H1 (cell line): ENCODE measurements around the gene S100A8. TPM values are rescaled to one million over a fixed set of nuclear protein-coding genes. Genes with fewer than 3 reads are reported as not detected.

Source experiments
- CBX5 ChIP-seq: fragments of 300-800, 300-1000 bp; sonication (generic); IDR thresholded peaks from 2 replicates; pipeline ENCODE4 v1.7.1; 2016; ENCODE audit warnings: antibody characterized with exemption, low read length, low read depth
- CHD1 ChIP-seq: IDR thresholded peaks from 2 replicates; pipeline ENCODE4 v1.6.1; 2012; ENCODE audit warnings: low read depth, low read length, improper control_type of control experiment
- CTBP2 ChIP-seq: IDR thresholded peaks from 2 replicates; pipeline ENCODE4 v1.7.0; 2011; ENCODE audit warnings: borderline replicate concordance, mild to moderate bottlenecking, moderate library complexity, mixed read lengths, low read length; ENCODE audit not compliant: insufficient read depth, insufficient read length
- EGR1 ChIP-seq: IDR thresholded peaks from 2 replicates; pipeline ENCODE4 v1.6.1; 2011; ENCODE audit warnings: low read depth, low read length, borderline replicate concordance
- EP300 ChIP-seq, 2 experiments: IDR thresholded peaks; 1 replicate in 1 of 2; 2 replicates in 1 of 2; pipeline ENCODE4 v1.6.1; 2011 to 2012; ENCODE audit warnings: low read depth in 2 of 2, low read length in 2 of 2, mild to moderate bottlenecking in 2 of 2, borderline replicate concordance in 1 of 2, inconsistent platforms in 1 of 2, moderate library complexity in 1 of 2
- GTF2F1 ChIP-seq: IDR thresholded peaks from 2 replicates; pipeline ENCODE4 v1.6.1; 2012; ENCODE audit warnings: low read depth, low read length, improper control_type of control experiment, borderline replicate concordance
- RAD21 ChIP-seq, 2 experiments: IDR thresholded peaks in 1 of 2; conservative IDR thresholded peaks in 1 of 2; 2 replicates each; pipeline ENCODE4 v1.6.1; 2011; ENCODE audit warnings: low read depth in 2 of 2, low read length in 2 of 2, improper control_type of control experiment in 1 of 2, inconsistent platforms in 1 of 2, mild to moderate bottlenecking in 1 of 2, moderate library complexity in 1 of 2
- RNF2 ChIP-seq: fragments of 200-900, 300-1000 bp; sonication (generic); IDR thresholded peaks from 2 replicates; pipeline ENCODE4 v1.7.1; 2016; ENCODE audit warnings: borderline replicate concordance, low read depth, mild to moderate bottlenecking, antibody characterized with exemption, low read length; ENCODE audit not compliant: poor library complexity, severe bottlenecking; ENCODE audit errors: missing control alignments
- SIX5 ChIP-seq: IDR thresholded peaks from 2 replicates; pipeline ENCODE4 v1.6.1; 2011; ENCODE audit warnings: mild to moderate bottlenecking, low read depth, low read length
- polyA plus RNA-seq, 7 experiments: library from polyadenylated mRNA; depleted of rRNA in 3 of 7; stranded (reverse) in 5 of 7; unstranded in 2 of 7; fragments of >200 nt in 5 of 7; fragments of 200-250 nt in 2 of 7; gene quantifications; 1 replicate in 5 of 7; 2 replicates in 1 of 7; 4 replicates in 1 of 7; pipeline versions ENCODE4 v1.2.1 to v1.2.3, GENCODE V29; 2011 to 2013; ENCODE audit warnings: missing spikeins in 2 of 7, mixed read lengths in 2 of 7
- total RNA-seq: library from RNA; stranded (reverse); fragmentation: NEBNext Ultra II Directional; extraction: Animal tissue kit (Norgen Biotek cat#: 25700); gene quantifications from 2 replicates; pipeline ENCODE4 v1.2.1, GENCODE V29; 2021
- TF ChIP-seq, protein P1 (sequence below): fragments of 300-600 bp; sonication (generic); IDR thresholded peaks from 2 replicates; pipeline ENCODE4 v1.7.1; 2012; ENCODE audit warnings: low read length, moderate library complexity, mild to moderate bottlenecking, inconsistent platforms; ENCODE audit not compliant: insufficient replicate concordance

Gene S100A8
- total and polyA plus RNA-seq, 2 of the 8 experiments (the other 6 are each of a cell fraction or from before 2014, with no cell fraction given), result not detected

DNA sequence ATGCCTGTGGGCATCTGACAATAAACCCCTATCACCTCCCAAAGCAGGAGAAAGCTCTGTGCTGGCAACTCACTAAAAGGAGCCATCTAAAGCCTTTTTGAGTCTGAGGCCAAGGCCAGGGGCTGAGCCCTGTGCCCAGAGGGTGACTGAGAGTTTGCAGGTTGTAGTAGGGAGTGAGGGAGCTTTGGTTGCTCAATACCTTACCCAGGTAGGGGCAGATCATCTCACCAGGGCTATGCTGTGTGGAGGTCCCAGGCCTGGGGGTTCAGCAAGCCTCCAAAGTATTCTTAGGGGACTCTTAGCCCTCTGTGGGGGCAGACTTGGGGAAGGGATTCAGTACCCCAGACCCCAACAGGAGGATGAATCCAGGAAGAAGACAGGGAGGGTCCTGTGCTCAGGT is 48.4 kb upstream of the S100A8 start (continued):
- TF ChIP-seq, protein P1, sequence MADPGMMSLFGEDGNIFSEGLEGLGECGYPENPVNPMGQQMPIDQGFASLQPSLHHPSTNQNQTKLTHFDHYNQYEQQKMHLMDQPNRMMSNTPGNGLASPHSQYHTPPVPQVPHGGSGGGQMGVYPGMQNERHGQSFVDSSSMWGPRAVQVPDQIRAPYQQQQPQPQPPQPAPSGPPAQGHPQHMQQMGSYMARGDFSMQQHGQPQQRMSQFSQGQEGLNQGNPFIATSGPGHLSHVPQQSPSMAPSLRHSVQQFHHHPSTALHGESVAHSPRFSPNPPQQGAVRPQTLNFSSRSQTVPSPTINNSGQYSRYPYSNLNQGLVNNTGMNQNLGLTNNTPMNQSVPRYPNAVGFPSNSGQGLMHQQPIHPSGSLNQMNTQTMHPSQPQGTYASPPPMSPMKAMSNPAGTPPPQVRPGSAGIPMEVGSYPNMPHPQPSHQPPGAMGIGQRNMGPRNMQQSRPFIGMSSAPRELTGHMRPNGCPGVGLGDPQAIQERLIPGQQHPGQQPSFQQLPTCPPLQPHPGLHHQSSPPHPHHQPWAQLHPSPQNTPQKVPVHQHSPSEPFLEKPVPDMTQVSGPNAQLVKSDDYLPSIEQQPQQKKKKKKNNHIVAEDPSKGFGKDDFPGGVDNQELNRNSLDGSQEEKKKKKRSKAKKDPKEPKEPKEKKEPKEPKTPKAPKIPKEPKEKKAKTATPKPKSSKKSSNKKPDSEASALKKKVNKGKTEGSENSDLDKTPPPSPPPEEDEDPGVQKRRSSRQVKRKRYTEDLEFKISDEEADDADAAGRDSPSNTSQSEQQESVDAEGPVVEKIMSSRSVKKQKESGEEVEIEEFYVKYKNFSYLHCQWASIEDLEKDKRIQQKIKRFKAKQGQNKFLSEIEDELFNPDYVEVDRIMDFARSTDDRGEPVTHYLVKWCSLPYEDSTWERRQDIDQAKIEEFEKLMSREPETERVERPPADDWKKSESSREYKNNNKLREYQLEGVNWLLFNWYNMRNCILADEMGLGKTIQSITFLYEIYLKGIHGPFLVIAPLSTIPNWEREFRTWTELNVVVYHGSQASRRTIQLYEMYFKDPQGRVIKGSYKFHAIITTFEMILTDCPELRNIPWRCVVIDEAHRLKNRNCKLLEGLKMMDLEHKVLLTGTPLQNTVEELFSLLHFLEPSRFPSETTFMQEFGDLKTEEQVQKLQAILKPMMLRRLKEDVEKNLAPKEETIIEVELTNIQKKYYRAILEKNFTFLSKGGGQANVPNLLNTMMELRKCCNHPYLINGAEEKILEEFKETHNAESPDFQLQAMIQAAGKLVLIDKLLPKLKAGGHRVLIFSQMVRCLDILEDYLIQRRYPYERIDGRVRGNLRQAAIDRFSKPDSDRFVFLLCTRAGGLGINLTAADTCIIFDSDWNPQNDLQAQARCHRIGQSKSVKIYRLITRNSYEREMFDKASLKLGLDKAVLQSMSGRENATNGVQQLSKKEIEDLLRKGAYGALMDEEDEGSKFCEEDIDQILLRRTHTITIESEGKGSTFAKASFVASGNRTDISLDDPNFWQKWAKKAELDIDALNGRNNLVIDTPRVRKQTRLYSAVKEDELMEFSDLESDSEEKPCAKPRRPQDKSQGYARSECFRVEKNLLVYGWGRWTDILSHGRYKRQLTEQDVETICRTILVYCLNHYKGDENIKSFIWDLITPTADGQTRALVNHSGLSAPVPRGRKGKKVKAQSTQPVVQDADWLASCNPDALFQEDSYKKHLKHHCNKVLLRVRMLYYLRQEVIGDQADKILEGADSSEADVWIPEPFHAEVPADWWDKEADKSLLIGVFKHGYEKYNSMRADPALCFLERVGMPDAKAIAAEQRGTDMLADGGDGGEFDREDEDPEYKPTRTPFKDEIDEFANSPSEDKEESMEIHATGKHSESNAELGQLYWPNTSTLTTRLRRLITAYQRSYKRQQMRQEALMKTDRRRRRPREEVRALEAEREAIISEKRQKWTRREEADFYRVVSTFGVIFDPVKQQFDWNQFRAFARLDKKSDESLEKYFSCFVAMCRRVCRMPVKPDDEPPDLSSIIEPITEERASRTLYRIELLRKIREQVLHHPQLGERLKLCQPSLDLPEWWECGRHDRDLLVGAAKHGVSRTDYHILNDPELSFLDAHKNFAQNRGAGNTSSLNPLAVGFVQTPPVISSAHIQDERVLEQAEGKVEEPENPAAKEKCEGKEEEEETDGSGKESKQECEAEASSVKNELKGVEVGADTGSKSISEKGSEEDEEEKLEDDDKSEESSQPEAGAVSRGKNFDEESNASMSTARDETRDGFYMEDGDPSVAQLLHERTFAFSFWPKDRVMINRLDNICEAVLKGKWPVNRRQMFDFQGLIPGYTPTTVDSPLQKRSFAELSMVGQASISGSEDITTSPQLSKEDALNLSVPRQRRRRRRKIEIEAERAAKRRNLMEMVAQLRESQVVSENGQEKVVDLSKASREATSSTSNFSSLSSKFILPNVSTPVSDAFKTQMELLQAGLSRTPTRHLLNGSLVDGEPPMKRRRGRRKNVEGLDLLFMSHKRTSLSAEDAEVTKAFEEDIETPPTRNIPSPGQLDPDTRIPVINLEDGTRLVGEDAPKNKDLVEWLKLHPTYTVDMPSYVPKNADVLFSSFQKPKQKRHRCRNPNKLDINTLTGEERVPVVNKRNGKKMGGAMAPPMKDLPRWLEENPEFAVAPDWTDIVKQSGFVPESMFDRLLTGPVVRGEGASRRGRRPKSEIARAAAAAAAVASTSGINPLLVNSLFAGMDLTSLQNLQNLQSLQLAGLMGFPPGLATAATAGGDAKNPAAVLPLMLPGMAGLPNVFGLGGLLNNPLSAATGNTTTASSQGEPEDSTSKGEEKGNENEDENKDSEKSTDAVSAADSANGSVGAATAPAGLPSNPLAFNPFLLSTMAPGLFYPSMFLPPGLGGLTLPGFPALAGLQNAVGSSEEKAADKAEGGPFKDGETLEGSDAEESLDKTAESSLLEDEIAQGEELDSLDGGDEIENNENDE, result no peak
- no peak for TF ChIP-seq CBX5
- no peak for TF ChIP-seq CHD1
- TF ChIP-seq RNF2, result no peak
- no peak for TF ChIP-seq EGR1
- TF ChIP-seq SIX5, result no peak
- no peak for TF ChIP-seq GTF2F1
- TF ChIP-seq RAD21 (IDR thresholded peaks at IDR 0.05 in 1 of 2, conservative IDR thresholded peaks at IDR 0.05 in 1 of 2; ENCODE audit: low read depth in 2 of 2, low read length in 2 of 2), result no peak
- no peak for TF ChIP-seq CTBP2
- no peak for TF ChIP-seq EP300 (IDR thresholded peaks at IDR 0.05; ENCODE audit: borderline replicate concordance in 1 of 2, low read depth in 2 of 2, low read length in 2 of 2)
